Stimulated activated CD4-positive, alpha-beta T cell treated with anti-CD3 and anti-CD28 coated beads, Interleukin-1b, Interleukin-23, amount 100 ng/mL, for 24 hours (primary cell): ENCODE results near the gene INO80D.
"Not testable (repeated sequence)": the region's sequence is repeated elsewhere in the genome, so short reads cannot be mapped to it uniquely, and the experiment has no call there.

Experiments used
- DNase-seq, 4 experiments: peaks; one replicate each; pipeline ENCODE4 v3.0.0-alpha.2; 2020; ENCODE audit warnings: low read depth in 4 of 4, low spot score in 1 of 4

The INO80D gene

GRCh38 chr2:206085742-206086445 lies at the start of gene INO80D:
Gene INO80D (minus strand): TSS chr2:206086174. CDS start chr2:206063016, 23,158 bp downstream.
- peak; percentile 46 to 67 (median 59) for DNase-seq

DNA sequence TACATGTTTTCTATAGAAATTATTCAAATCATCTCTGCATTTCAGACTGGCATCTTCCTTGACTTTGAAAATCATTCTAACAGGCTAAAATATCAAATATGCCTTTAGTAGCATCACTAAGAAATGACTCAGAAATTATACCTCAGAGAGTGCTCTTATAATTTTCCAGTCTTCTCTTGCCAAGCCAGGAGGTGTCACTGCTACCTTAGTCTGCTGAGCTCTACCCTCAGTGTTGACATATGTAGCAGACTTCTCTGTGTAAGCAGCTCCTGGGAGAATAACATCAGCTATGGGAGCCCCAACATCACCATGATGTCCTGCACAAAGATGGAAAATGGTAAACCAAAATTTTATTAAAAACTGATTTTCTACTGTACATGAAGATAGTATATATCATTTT lies 41.7 kb upstream of the INO80D start:
- no peak for DNase-seq

GRCh38 chr2:206125901-206126300 lies 39.9 kb upstream of the INO80D start:
- DNase-seq, result no peak

DNA sequence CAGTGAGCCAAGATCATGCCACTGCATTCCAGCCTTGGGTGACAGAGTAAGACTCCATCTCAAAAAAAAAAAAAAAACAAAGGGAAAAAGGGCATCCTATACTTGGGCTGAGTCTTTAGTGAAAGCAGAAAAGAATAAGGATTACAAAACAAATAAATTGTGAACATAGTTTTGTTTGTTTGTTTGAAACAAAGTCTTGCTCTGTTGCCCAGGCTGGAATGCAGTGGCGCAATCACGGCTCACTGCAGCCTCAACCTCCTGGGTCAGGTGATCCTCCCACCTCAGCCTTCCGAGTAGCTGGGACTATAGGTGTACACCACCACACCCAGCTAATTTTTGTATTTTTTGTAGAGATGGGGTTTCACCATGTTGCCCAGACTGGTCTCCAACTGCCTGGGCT lies 36.6 kb upstream of the INO80D start:
- DNase-seq, result not testable (repeated sequence)

GRCh38 chr2:206116278-206116677 lies 30.3 kb upstream of the INO80D start:
- DNase-seq, result no peak

DNA sequence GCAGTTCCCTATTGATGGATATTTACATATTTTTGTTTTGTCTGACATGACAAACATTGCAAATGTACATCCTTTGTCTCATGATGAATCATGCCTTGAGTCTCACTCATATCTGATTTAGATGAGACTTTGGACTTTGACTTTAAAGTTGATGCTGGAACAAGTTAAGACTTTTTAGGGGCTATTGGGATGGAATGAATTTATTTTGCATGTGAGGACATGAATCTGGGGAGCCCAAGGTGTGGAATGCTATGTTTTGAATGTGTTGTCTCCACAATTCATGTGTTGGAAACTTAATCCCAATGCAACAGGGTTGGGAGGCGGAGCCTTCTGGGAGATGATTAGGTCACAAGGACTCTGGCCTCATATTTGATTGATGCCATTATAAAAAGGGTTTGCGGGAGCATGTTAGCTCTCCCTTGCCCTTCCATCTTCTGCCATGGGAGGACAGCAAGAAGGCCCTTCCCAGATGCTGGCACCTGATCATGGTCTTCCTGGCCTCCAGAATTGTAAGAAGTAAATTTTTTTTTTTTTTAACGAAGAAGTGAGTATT lies 29.1 kb upstream of the INO80D start:
- DNase-seq, result no peak

DNA sequence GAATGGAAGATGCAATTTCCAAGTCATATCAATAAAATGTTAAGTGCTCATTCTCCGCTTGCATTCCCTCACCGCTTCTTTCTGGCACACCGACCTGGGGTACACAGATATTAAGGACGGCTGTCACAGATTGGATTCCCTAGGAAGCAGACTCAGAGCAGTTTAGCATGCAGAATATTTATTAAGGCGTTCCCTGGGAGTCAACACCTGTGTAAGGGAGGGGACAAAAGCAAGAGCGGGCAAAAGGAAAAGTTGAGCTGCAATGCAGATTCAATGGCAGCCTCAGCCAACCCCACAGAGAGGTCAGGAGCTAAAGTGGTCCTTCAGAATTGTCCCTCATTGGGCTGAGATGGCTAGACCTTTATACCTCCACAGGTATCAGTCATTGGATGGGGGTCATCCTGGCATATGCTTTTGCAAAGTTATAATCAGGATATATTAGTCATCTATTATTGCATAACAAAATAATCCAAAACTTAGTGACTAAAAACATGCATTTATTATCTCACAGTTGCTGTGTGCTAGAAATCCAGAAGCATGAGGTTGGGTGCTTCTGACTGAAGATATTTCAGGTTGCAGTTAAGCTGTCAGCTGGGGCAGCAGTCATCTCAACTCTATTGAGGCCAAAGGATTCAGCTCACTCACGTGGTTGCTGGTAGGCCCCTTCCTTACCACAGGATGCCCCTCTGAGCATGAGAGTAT lies 27.0 kb upstream of the INO80D start:
- no peak for DNase-seq

DNA sequence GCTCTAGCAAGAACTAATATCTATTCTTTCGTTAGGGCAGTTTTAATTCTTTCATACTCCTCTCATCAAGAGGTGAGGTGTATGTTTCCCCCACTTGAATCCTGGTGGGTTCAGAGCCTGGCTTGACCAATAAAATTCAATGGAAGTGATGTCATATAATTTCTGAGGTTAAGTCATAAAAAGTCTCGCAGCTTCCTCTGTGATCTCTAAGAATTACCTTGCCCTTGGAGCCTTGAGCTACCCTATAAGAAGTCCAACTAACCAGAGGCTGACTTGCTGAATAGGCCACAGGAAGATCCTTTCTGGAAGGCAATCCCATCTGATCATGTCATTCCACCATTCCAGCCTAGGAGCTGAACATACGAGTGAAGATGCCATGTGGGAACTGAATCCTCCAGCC lies 26.1 kb upstream of the INO80D start:
- no peak for DNase-seq

DNA sequence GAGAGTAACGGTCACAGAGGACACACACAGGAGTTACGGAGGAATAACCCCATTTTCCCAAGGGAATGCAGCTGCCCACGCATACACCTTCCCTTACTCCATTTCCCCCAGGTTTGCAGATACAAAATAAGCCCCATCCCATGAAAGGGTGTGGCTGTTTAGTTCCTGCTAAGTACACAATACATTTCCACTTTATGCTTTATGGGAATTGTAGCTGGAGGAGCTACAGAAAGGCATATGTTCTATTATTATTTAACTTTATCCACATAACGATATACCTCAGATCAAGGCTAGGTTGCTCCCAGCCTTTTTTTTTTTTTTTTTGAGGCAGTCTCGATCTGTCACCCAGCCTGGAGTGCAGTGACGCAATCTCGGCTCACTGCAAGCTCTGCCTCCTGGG lies 22.7 kb upstream of the INO80D start:
- DNase-seq, result no peak

DNA sequence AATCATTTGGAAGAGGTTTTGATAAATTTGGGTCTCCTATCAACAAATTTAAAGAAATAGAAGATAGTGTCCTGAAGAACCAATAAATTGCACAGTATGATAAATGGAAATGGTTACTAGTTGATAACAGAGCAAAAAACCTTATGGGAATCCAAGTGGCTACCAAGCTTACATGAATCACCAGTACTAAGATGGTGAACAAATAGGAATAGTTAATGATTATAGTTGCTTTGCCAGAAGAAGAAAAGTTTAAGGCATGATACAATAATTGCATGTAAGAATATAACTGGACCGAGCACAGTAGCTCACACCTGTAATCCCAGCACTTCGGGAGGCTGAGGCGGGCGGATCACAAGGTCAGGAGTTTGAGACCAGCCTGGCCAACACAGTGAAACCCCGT lies 19.6 kb upstream of the INO80D start:
- no peak for DNase-seq

DNA sequence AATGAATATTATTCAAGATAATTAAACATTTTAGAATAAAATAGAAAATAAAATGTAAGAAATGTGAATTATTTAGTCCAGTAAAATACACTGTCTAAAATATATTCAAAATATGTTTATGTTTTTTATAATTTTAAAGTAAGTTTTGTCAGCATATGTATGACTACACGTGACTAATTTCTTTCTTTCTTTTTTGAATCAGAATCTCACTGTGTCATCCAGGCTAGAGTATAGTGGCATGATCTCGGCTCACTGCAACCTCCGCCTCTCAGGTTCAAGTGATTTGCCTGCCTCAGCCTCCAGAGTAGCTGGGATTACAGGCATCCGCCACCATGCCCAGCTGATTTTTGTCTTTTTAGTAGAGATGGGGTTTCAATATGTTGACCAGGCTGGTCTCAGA lies 19.1 kb upstream of the INO80D start:
- no peak for DNase-seq

- not testable (repeated sequence) for DNase-seq
These were observed 12.9 kb upstream of the INO80D start for GRCh38 chr2:206098872-206099271.

DNA sequence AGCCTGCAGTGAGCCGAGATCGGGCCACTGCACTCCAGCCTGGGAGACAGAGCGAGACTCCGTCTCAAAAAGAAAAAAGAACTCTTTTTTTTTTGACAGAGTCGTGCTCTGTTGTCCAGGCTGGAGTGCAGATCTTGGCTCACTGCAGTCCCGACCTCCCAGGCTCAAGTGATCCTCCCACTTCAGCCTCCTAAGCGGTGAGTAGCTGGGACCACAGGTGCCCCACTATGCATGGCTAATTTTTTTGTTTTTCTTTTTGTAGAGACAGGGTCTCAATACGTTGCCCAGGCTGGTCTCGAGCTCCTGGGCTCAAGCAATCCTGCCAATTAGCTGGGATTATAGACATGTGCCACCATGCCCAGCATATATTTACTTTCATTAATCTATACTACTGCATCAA lies 12.5 kb upstream of the INO80D start:
- DNase-seq, result no peak

DNA sequence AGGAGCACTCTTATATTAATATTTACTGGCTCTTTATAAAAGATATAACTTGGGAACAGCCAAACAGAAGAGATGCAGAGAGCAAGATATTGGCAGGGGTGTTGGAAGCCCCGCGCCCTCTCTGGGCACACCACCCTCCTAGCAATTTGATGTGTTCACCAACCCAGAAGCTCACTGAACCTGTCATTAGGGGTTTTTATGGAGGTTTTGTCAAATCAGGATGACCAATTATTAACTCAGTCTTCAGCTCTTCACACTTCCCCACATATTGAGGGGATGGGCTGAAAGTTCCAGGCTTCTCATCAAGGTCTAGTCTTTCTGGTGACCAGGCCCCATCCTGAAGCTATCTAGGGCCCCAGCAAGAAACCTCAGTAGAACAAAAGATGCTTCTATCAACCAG lies 10.9 kb upstream of the INO80D start:
- DNase-seq, result no peak

DNA sequence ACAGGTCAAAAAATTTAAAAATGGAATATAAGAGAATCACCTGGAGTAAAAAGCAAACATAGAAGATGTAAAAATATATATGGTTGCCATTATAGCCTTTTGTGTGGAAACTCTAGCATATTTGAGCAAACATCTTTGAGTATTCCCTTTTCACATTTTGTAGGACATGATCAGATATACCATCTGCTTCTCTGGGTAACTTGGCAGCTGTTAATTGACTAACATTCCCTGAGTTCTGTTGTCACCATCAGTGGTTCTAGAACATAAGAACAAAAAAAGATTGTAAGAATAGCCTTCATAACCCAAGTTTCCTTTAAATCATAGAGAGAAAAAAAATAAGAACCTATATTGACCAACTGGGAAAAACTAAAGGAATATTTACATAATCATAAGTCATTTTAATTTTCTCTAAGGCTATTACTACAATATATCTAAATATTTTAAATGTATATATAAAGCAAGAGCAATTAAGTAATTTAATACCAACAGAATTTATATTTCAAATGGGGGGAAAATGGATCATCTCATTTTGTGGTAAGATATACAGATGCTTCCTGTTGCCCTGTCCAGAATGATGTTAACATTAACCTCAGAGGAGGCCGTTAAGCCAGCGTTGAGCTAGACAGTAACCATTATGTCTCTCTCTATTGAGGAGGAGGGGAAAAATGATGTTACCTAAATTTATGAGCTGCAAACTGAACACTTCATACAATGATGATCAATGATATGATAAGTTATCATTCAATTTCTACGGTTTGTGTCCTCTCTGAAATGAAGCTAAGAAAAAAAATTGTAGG lies 9.8 kb upstream of the INO80D start:
- no peak for DNase-seq

GRCh38 chr2:206092297-206092696 lies 6.3 kb upstream of the INO80D start:
- DNase-seq, result no peak

GRCh38 chr2:206088248-206088647 lies 2.3 kb upstream of the INO80D start:
- DNase-seq, result no peak

DNA sequence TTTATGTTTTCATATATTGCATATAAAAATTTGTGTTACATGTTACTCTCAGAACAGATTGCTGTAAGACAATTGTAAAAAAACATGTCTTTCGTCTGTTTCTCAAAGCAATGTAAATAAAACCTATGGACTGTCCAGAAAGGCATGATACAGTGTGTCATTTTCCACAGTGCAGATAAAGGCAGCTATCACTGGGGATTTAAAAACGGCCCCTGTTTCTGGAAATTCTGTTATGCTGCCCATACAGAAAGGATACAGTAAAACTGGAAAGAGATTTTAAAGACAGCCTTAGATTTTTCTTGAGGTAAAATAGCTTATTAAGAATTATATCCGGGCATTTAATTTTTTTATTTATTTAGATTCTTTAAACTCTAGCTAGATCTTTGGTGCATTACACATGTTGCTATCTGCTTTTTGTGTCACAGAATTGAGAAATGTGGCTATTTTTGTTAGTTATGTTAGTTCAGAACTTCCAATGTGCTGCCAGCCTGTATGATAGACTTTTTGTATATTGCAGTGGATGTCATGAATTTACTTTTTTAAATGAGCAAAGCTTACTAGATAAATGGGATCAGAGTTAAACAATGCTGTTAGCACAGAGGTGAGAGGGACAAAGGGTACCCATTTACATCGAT lies 859 bp upstream of the INO80D start:
- DNase-seq, result no peak

DNA sequence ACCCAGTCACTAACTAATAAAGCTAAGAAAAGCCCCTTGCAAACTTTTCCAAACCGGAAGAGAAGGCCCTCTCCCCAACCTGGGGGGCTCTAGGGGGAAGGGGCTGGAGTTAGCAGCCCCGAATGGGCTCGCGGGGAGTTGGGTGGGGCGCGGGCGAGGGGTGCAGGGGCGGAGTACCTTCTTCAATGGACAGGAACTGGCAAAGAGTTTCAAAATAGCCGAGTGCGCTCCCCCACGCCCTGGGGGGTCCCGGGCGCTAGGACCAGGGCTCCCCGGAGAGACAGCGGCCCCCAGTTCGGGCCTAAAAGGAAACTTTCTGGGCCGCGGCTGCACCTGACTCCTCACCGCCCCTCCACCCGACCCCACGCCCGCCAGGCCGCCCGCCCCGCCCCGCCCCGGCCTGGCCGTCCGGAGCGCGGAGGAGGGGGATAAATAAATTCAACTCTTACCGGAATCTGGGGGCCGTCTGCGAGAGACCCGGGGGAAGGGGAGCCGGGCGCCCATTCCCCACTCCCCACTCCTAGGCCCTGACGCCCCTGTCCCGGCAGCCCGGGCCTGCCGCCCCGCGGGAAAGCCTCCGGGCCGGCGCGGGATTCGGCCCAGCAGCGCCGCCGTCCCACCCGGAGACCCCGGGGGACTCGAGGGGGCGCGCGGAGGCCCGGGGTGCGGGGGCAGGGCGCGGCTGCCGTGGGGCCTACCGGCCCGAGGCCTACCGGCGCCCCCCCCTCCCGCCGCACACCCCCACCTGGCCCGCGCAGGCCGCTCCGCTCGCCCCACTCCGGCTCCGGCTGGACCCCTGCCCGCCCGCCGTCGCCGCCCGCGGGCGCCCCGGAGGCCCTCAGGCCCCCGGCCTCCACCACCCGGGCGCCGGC lies 868 bp downstream of the INO80D start:
- peak; percentile 5 to 20 (median 18) for DNase-seq

DNA sequence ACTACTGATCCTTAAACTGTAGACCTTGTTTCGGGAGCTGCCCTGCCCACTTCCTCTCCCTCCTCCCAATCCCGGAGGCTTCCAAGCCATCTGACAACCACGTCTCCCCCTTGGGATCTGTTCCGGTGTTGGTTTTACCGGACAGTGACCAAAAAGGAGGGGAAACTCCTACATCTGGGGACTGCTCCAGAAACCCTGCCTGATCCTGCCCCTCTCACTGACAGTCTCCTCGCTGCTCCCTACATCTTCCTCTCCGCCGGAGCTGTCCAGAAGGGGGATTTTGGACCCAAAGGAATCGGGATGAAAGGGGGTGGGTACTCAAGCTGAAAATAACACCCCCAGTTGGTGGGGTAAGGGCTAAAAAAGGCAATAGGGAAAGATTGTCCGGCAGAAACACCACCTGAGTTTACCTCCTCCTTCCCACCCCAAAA lies 1.5 kb downstream of the INO80D start:
- peak in 1 of 4 experiments; percentile 7 for DNase-seq
